H7 (cell line): ENCODE results near the gene NOTCH1. TPM values are rescaled to one million over a fixed set of nuclear protein-coding genes. Genes with fewer than 3 reads are reported as not detected.

Experiments used
- DNase-seq: peaks from one replicate; pipeline ENCODE4 v3.0.0; 2012
- H3K27me3 ChIP-seq: 2 replicates; pipeline ENCODE4 v1.6.0; 2011; ENCODE audit warnings: mild to moderate bottlenecking, low read length; ENCODE audit not compliant: control insufficient read depth, insufficient read depth
- H3K36me3 ChIP-seq: replicated peaks from 2 replicates; pipeline ENCODE4 v1.5.1; 2011; ENCODE audit warnings: low read length; ENCODE audit not compliant: control insufficient read depth, insufficient read depth
- H3K4me3 ChIP-seq: 2 replicates; pipeline ENCODE4 v1.5.1; 2011; ENCODE audit warnings: low read depth, mild to moderate bottlenecking, control low read depth, low read length, moderate library complexity; ENCODE audit not compliant: insufficient read depth
- total RNA-seq: library from RNA; depleted of rRNA; stranded (reverse); fragments of >200 nt; shearing (Covaris generic); gene quantifications from 2 replicates; pipeline ENCODE4 v1.2.3, GENCODE V29; 2014; rRNA removed

The NOTCH1 gene
- total RNA-seq, 1 experiment from 2014 or later = 33.3 TPM

DNA sequence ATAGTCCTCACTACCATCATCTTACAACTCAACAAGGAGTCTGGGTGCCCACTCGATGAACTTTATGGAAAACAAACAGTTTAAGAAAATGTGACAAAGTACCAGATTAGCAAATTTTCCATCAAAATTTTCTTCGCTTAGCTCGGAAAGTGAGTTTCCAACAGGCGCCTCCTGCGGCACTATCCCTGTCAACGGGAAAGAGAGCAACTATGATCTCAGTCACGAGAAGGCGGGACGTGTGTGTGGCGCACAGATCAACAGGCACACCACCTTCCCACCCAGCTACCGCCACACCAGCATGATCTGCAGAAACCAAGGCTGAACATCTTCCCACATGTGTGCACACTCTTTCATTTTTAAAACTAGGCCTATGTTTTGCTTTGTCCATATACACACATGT lies 92.5 kb downstream of the NOTCH1 start:
- no peaks in the 10 kb centered on the region for H3K27me3 ChIP-seq
- H3K36me3 ChIP-seq = peaks cover 48% of the 10 kb centered on the region
- H3K4me3 ChIP-seq = no peak overlapping the region
- DNase-seq = no peak

GRCh38 chr9:136451221-136451877 lies 94.5 kb downstream of the NOTCH1 start:
- Histone ChIP-seq H3K27me3 (no peaks in the 10 kb centered on the region), H3K36me3 (peaks cover 49% of the 10 kb centered on the region), H3K4me3 (no peak overlapping the region)
- DNase-seq = no peak

- Histone ChIP-seq H3K36me3 (peaks cover 49% of the 10 kb centered on the region), H3K27me3 (no peaks in the 10 kb centered on the region), H3K4me3 (no peak overlapping the region)
- DNase-seq = no peak
Observed at GRCh38 chr9:136448655-136449054, 97.2 kb downstream of the NOTCH1 start.

DNA sequence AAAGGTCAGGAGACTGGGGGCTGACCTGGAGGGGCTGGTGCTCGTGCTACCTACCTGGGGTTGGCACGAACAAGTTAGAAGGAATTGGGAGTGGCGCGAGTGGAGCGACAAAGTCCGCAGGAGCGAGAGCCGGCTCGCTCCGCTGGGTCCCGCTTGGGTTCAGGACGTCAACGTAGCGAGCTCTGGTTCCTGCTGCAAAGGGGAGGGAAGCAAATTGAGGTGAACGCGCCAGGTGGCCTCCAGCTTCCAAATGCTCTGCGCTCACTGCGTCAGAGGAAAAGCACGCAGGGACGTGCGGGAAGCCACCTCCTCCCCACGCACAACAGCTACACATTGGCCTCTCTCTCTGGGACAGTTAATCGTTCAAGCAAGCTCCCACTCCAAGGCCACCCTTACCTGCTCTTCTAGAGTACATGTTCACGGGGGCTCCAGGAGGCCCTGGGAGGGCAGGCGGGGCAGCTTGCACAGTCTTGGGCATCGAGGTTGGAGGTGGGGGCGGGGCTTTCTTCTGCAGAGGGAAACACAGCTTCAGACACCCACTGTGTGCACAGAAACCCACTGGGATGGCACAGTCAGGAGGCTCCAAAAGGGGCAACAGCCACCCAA lies 98.6 kb downstream of the NOTCH1 start:
- Histone ChIP-seq H3K27me3 (no peaks in the 10 kb centered on the region), H3K36me3 (peaks cover 51% of the 10 kb centered on the region), H3K4me3 (no peak overlapping the region)
- no peak for DNase-seq

DNA sequence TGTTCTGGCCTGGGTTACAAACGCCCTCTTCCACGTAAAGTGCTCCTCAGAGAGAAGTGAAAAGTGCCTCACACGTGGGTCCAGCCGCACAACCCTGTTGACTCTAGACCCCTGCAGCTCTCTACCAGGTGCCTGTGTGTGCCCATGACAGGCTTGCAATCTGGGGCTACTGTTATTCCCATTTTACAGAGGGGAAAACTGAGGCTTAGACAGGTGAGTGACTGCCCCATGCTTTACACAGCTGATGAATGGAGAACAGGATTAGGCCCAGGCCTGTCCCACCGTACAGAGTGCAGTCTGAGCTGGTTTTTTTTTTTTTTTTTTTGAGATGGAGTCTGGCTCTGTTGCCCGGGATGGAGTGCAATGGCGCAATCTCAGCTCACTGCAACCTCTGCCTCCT lies 100.0 kb downstream of the NOTCH1 start:
- DNase-seq = no peak
- H3K27me3 ChIP-seq = no peaks in the 10 kb centered on the region
- peaks cover 58% of the 10 kb centered on the region for H3K36me3 ChIP-seq
- no peak overlapping the region for H3K4me3 ChIP-seq

Other genes starting within 250 kb of the NOTCH1 start
- 0.04 TPM in 1 of 2 replicates, not detected in the other for gene CCDC187, start 242.0 kb downstream of the NOTCH1 start, total RNA-seq
- gene GPSM1, start 218.5 kb downstream of the NOTCH1 start, total RNA-seq = 17.3 and 22.2 TPM in 2 replicates
- 11.2 and 20.2 TPM in 2 replicates for gene DNLZ, start 182.3 kb downstream of the NOTCH1 start, total RNA-seq
- 0.15 and 0.28 TPM in 2 replicates for gene CARD9, start 172.4 kb downstream of the NOTCH1 start, total RNA-seq
- 13.3 and 14.0 TPM in 2 replicates for gene SNAPC4, start 145.9 kb downstream of the NOTCH1 start, total RNA-seq
- 116 and 141 TPM in 2 replicates for gene ENTR1, start 135.4 kb downstream of the NOTCH1 start, total RNA-seq
- 95.7 and 100 TPM in 2 replicates for gene PMPCA, start 135.4 kb downstream of the NOTCH1 start, total RNA-seq
- gene INPP5E, start 106.2 kb downstream of the NOTCH1 start, total RNA-seq = 12.4 and 15.2 TPM in 2 replicates
- gene SEC16A, start 63.0 kb downstream of the NOTCH1 start, total RNA-seq = 17.7 and 23.2 TPM in 2 replicates
- gene EGFL7, start 116.9 kb upstream of the NOTCH1 start, total RNA-seq = 68.5 and 87.3 TPM in 2 replicates
- gene AGPAT2, start 141.4 kb upstream of the NOTCH1 start, total RNA-seq = 41.1 and 54.7 TPM in 2 replicates
- gene DIPK1B, start 166.5 kb upstream of the NOTCH1 start, total RNA-seq = 57.0 and 75.7 TPM in 2 replicates
- gene LCN10, start 196.9 kb upstream of the NOTCH1 start, total RNA-seq = 0.76 and 1.4 TPM in 2 replicates
- gene LCN6, start 202.5 kb upstream of the NOTCH1 start, total RNA-seq = not detected in 2 replicates
- not detected in 2 replicates for gene LCN8, start 212.2 kb upstream of the NOTCH1 start, total RNA-seq
- gene LCN15, start 218.5 kb upstream of the NOTCH1 start, total RNA-seq = 0.18 TPM in 1 of 2 replicates, not detected in the other
- 73.9 and 80.6 TPM in 2 replicates for gene TMEM141, start 245.3 kb upstream of the NOTCH1 start, total RNA-seq